Activated T-helper 1 cell treated with Interleukin-2 at 50 U/mL for 16 hours (primary cell): Measurements from ENCODE around the gene ZBTB7B.

ENCODE experiments used
- DNase-seq: peaks from one replicate; pipeline ENCODE4 v3.0.0-alpha.2; 2020; ENCODE audit warnings: low read depth

ZBTB7B gene

DNA sequence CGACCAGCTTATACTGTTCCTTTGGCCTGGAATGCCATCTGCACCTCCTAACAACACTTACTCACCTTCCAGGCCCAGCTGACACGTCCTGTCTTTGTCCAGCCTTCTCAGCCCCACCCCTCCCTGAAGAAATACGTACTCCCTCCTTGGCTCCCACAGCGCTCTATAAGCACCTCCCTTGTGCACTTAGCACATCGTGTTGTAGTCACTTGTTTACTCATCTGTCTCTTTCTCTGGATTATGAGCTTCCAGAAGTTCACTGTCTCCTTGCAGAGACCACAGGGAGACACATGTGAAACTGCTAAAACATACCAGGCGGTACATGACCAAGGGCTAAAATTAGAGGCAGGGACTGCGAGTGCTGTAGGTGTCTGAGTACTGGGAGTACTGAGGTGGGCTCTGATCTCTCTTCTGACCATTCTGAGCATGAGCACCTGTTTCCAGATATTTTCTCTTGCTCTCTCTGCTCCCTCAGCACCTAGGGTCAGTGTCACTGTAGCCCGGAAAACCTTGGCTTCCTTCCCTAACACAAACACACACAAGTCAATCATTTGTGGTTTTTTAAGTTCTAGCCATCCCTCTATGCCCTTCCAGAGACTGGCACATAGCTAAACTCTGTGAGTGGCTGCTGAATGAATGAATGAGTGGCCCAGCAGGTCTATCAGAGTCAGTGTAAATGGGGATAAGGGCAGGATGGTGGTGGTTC, 36.2 kb downstream of the ZBTB7B start:
- no peak for DNase-seq

DNA sequence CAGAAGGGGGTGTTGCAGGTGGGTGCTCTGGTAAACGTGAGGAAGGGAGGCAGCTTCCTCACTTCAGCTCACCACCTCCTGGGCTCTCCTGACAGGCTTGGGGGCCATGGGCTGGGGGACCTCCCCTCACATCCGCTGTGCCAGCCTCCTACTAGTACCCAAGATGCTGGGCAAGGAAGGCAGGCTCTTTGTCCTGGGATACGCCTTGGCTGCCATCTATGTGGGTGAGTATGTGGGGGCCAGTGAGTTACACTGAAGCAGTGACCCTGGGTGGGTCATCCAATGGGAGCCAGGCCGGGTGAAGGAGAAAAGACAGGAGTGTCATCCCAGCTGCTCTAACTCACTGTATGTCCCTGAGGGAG, 36.7 kb downstream of the ZBTB7B start:
- DNase-seq, result no peak

DNA sequence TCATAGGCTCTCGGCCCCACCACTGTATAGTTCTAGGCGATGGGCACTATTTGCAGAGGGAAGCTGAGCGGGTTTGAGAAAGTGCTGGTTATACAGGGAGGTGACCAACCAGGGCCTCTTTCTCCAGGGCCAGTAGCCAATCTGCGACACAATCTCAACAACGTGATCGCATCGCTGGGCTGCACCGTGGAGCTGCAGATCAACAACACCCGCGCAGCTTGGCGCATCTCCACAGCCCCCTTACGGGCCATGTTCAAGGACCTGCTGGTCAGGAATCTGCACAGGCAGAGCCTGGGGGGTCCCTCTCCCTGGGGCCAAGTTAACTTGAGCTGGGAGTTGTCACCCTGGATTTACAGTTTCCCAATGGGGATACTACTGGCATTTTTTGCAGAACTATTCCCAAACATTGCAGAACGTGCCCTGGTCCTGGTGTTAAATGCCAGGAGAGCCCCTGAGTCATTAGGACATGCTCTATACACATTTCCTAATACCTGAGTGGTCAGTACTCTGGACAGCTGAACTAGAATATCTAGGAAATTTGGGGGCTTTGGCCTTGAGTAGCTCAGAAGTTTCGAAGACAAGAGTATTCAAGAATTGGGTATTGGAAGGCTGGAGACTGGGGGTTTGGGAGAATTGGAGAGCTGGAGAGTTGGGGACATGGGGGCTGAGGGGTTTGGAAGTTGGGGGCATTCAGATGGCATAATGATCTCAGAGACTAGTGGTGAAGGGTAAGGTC, 37.9 kb downstream of the ZBTB7B start:
- no peak for DNase-seq

DNA sequence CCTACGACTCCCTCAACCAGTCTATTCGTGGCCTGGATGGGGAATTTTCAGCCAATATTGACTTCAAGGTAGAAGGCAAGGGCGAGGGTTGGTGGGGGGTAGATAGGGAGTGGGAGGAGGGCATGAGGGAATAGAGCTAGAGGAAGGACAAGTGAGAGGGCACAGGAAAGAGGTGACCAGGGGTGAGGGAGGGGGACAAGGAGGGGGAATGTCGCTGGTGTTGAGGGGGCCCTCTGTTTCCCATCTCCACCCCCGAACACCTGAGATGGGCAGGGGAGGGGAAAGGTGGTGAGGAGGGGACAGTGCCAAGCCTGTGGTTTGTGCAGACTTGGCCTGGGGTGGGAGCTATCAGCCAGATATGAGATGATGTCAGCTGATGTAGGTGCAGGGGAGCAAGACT, 40.2 kb downstream of the ZBTB7B start:
- no peak for DNase-seq

DNA sequence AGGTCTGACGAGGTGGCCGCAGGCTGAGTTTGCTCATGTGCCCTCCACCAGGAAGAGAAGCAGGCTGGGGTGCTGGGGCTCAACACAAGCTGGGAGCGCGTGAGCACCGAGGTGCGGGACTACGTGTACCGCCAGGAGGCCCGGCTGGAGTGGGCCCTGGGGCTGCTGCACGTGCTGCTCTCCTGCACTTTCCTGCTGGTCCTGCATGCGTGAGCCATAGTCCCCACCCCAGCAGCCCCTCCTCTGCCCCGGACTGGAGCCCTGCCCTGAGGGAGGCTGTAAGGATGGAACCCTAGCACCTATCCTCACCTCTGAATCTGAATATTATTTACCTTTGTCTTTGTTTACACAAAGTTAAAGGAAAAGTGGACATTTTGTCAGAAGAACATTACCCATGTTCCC, 40.7 kb downstream of the ZBTB7B start:
- no peak for DNase-seq

DNA sequence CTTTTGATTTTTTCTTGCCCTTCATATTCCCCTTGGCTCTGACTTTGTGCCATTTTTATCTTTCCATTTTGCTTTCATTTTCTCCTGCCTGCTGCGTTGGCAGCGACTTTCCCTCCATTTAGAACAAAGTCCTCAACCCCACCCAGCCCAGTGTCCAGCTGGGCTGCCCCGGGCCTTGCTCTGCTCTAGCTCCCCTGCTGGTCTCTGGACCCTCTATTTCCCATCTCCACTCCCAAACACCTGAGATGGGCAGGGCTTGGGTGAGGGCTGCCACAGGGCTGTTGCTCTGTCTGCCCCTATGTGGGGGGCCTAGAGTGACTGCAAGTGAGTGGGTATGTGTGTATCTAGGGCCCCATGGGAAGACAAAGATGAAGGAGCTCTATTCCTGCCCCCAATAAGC, 41.2 kb downstream of the ZBTB7B start:
- no peak for DNase-seq

DNA sequence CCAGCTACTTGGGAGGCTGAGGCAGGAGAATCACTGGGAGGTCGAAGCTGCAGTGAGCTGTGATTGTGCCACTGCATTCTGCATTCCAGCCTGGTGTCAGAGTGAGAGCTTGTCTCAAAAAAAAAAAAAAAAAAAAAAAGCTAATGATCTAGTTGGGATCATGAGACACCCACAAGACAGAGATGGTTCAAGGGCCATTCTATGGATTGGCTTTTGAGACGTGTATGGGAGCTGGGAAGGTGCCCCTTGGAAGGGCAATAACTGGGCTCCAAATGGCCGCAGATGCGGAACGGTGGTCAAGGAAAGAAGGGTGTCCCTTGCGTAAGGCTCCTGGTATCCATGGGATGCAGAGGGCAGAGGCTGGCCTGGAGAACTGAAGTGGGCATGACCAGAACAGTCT, 41.8 kb downstream of the ZBTB7B start:
- no peak for DNase-seq

DNA sequence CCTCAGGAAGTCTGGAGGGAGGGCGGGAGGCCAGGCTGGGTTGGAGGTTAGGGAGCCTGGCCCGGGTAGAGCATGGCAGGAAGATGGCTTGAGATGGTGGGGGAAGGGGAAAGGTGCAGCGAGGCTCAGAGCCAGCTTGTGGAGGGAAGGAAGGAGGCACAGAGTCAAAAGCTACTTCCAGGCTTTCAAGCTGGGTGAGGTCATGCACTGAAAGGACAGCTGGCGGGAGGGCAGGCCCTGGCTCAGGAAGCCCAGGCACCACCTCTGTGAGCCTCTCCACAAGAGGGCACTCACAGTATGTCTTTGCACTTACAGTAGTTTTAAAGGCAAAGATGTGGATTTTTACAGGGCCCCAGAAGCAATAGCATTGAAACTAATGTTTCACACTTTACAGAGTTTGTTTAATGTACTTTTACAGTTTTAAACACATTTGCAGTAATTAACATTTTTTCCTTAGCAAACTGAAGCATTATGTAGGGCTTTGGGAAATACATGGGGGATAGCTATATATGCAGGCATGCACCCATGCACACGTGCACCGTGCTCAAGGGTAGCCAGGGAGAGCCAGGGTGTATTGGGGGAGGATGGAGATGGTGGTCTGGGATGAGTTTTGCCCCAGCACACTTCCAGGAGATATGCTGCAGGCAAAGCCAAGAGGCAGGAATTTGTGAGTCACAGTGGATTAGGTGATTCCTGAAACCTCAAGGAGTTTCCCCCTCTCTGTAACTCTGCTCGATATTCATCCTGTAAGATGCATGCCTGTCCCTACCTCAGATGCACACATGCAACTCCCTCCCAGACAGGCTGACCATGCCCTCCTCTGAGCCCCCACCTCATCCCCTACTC, 42.4 kb downstream of the ZBTB7B start:
- no peak for DNase-seq

DNA sequence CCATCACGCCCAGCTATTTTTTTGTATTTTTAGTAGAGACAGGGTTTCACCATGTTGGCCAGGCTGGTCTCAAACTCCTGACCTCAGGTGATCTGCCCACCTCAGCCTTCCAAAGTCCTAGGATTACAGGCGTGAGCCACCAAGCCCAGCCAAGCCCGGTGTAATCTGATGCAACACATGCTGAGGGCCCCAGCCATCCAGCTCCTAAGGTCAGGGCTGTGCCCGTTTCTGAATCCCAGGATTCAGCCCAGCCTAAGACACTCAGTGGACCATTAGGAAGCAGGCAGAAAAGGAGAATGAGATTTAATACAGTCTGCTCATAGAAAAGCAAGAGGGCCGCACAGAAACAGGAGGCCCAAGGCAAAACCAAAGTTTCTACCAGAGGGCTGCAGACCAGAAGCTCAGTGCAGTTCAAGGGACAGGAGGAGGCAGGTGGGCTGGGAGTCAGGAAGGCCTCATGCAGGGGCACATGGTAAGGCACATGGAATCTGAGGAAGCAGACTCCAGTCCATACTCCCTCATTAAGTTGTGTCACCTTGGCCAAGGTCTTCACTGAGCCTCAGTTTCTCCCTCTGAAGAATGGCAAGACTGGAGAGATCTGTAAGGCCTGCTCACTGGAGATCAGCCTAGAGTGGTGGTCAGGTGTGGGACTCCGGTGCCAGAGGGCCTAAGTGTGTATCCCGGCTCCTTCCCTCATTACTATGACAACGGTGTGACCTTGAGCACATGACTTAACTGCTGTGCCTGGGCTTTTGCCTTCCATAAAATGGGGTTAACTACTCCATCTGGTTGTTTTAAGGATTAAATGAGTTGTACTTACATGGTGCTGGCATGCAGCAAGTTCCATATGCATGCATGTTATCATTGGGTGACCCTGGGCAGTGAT, 46.1 kb downstream of the ZBTB7B start:
- DNase-seq, result no peak

DNA sequence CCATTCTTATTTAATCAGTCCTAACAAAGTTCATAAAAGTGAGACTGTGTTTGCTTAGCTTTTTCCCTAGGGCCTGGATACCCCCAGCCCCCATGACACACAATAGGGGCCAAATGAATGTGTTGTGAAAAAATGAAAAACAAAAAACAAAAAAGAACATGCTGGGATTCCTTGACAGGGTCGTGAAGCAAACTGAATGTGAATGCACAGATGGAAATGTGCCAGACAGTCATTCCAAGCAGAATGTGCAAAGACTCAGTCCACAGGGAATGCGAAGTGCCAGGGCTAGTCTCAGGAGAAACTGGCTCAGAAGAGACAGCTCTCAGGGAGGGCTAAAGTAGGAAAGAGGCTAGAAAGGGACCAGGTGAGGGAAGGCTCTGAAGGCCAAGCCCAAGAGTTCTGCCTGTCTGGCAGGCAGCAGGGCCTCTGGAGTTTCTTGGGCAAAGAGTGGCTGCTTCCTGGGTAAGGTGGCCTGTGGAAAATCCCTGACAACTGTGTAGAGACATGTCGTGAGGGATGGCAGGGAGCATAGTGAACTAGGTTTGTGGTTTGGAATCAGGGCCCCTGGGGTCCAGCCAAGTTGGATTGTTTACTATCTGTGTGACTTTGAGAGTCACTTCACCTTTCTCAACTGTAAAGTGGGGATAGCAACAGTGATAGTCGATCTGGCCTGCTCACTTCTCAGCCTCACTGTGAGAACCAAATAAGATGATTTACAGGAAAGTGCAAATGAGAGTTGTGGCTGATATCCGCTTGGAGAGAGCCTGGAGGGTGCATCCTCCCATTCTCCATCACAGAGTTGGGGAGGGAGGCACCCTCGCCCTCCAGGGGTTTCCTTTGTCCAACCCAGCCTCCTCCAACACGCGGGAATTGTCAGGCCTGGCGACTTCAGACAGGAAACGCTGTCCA, 47.3 kb downstream of the ZBTB7B start:
- no peak for DNase-seq

DNA sequence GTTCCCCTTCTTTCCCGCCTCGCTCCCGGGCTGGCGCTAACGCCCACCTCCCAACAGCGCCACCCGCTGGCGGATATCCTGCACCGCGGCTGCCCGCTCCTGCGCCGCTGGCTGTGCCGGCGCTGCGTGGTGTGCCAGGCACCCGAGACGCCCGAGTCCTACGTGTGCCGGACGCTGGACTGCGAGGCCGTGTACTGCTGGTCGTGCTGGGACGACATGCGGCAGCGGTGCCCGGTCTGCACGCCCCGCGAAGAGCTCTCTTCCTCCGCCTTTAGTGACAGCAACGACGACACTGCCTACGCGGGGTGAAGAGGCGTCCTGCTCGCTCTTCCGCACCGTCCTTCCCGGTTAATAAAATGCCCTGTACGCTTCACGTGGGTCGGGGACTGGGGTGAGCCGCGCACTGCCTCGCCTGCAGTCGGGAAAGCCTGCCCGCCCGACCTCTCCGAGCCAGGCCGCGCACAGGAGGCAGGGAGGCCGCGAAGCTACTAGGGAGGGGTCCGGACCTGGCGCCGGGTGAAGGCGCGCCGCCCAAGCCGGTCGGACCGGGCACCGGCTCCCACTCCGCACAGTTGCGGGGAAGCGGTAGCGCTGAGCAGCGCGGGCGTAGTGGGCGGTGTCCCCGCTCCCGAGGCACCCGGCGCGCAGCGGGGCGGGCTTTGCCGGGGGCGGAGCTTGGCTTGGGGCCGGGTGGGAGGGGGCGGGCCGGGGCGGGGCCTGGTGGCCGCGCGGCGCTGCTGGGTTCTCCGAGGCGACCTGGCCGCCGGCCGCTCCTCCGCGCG, 48.1 kb downstream of the ZBTB7B start, which contains the start of gene ADAM15:
TSS of gene ADAM15 (plus strand) at position 757 of the 782 bp plus-strand sequence. CDS start 71 bp downstream, outside the sequence.
- peak; percentile 73 for DNase-seq

DNA sequence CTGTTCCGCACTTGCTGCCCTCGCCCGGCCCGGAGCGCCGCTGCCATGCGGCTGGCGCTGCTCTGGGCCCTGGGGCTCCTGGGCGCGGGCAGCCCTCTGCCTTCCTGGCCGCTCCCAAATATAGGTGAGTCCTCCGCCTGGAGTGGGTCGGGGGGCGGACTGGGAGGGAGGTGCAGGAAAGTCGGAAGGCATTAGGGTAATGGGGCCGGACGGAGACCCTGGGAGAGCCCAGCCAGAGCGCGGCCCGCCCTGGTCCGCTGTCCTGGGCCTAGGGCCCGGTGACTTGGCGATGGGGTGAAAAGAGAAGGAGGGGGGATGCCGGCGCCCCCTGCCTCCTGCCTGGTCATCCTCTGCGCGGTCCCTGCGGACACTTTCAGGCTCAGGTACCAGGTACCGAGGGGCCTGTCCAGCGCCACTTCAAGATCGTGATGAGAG, 48.8 kb downstream of the ZBTB7B start:
- DNase-seq, result no peak

DNA sequence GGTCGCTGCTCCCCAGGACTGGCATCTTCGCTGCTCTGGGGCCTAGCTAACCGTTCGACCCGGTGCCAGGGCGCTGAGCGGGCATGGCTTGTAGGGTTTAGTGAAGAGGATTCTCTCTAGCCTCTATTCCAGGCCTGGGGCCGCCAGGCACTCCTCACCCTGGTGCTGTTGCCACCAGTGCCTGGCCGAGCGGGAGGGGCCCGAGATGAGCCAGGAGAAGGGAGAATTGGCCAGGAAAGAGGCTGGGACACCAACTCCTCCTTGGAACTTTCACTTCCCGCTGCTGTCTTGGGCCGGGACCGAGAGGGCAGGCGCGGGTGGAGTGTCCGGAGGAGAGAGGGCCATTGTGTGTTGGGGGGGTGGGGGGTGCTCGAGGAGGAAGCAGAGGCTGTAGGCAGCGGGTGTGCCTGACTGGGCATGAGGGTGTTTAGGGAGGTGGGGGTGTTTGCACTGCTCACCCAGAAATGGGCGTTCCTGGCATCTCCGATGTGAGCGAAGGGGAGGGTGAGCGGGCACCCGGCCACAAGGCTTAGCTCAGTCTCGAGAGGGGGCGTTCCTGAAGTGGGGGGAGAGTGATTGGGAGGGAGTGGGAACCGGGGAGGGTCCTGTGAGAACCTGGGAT, 49.3 kb downstream of the ZBTB7B start:
- no peak for DNase-seq

DNA sequence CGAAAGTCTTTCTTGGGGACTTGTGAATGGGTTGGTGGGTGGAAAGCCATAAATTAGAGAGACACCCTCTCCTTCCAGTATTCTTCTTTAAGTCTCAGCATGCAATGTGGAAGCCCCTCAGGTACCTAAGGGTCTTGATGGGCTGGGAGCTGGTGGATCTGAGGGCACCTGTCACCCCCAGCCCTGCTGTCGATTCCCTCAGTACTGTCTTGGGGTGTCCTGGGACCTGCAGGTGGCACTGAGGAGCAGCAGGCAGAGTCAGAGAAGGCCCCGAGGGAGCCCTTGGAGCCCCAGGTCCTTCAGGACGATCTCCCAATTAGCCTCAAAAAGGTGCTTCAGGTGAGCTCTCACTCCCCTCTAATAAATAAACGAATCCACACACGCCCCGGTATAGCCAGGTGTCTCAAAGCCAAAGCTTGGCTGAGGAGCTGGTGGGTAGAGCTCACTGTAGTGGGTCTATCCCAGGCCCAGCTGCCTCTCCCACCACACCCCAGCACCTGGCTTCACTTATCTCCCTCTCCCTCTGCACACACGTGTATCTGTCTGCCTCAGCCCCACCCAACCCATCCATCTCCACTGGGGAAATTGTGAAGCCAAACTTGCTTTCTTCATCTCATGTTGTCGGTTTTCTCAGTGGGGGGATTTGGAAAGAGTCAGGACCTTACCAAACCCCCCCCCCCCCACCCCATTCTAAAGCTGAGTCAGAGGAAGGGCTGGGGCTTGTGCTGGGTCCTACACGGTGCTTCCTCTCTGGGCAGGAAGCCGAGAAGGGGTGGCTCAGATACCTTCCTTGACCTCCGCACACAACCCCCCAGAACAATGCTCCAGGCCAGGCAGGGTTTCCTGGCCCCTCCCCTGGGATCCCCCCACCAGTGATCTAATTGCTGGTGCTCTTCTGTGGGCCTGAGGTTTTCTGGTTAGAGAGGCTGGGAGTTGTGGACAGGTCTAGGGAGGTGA, 50.1 kb downstream of the ZBTB7B start:
- no peak for DNase-seq

DNA sequence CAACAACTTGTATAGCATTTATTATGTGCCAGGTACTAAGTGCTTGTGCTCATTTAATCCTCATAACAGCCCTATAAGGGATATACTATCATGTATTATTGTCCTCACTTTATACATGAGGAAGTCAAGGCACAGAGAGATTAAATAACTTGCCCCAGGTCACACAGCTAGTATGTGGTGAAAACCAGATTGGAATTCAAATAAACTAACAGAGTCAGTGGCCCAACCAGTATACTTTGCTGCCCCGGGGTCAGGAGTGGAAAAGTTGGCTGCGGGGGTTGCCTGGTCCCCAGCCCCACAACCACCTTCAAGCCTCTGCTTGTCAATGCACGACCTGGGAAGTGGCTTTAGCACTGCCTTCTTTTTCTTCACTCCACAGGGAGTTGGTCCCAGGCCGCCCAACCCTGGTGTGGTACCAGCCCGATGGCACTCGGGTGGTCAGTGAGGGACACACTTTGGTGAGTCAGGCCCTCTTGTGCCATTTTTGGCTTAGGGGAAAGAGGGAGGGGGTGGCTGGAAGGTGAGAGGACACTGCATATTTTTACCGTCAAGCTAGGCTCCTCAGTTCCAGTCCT, 51.0 kb downstream of the ZBTB7B start:
- DNase-seq, result no peak

DNA sequence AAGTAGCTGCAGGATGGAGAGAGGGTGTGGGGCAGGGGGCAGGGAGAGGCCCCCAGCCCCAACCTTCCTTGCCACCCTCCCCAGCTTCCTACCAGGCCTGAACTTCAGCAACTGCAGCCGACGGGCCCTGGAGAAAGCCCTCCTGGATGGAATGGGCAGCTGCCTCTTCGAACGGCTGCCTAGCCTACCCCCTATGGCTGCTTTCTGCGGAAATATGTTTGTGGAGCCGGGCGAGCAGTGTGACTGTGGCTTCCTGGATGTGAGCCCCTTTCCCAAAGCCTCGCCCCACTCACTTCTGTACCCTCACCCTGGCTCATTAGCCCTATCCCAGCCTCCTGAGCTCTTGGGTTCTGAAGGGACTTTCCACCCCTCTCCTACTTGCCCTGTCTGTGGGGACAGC, 54.5 kb downstream of the ZBTB7B start:
- DNase-seq, result no peak

DNA sequence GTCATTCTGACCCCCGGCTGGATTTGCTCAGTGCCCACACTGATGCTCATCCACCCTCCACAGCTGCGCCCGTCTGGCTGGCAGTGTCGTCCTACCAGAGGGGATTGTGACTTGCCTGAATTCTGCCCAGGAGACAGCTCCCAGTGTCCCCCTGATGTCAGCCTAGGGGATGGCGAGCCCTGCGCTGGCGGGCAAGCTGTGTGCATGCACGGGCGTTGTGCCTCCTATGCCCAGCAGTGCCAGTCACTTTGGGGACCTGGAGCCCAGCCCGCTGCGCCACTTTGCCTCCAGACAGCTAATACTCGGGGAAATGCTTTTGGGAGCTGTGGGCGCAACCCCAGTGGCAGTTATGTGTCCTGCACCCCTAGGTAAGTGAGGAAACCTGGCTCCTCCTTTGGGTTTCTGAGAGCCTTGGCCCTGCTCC, 55.2 kb downstream of the ZBTB7B start:
- DNase-seq, result no peak

DNA sequence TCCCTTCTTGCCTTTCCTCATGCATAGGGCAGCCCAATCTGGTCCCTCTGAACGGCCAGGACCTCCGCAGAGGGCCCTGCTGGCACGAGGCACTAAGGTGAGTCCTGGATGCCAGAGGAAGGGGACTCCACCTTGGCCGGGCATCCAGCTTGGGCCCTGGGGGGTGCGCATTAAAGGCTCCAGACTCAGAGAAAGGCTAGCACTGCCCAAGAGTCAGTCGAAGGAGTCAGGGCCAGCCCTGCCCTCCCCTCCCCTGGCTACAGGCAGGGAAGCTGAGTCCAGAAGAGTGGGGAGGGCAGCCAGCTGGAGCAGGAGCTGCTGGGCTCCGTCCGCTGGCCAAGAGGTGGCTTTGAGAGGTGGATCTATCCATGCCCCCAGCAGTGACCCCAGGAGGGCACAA, 58.1 kb downstream of the ZBTB7B start:
- DNase-seq, result no peak
